GM08714 (cell line): Measurements from ENCODE around the gene SF1.

Experiments
- H3K4me3 ChIP-seq: fragments of 200-500 bp; sonication (Bioruptor generic); 2 replicates; pipeline ENCODE4 v1.5.1; 2014; ENCODE audit warnings: mild to moderate bottlenecking, low read length, inconsistent platforms
- ZNF274 ChIP-seq: IDR thresholded peaks from 2 replicates; pipeline ENCODE4 v1.6.1; 2012; ENCODE audit warnings: mild to moderate bottlenecking, low read depth, low read length

SF1 gene

GRCh38 chr11:64728757-64729365 lies 49.5 kb downstream of the SF1 start:
- H3K4me3 ChIP-seq = no peak overlapping the region
- no peak for TF ChIP-seq ZNF274

- no peak overlapping the region for H3K4me3 ChIP-seq
- no peak for TF ChIP-seq ZNF274
Observed at GRCh38 chr11:64726867-64727530, 51.3 kb downstream of the SF1 start.

- TF ChIP-seq ZNF274 = no peak
- H3K4me3 ChIP-seq = no peak overlapping the region
Observed at GRCh38 chr11:64726211-64726641, 52.1 kb downstream of the SF1 start.

- TF ChIP-seq ZNF274 = no peak
- no peak overlapping the region for H3K4me3 ChIP-seq
Observed at GRCh38 chr11:64724863-64725532, 53.3 kb downstream of the SF1 start.

GRCh38 chr11:64723907-64724862 lies 54.2 kb downstream of the SF1 start:
- no peak for TF ChIP-seq ZNF274
- no peak overlapping the region; the same call in 1 of the 2 replicates for H3K4me3 ChIP-seq

- no peak for TF ChIP-seq ZNF274
- H3K4me3 ChIP-seq = peak within 1 kb of the TSS; percentile 79; the same call in 1 of the 2 replicates
Observed at GRCh38 chr11:64723117-64723906, 55.0 kb downstream of the SF1 start, which contains the start of gene NRXN2. NRXN2 (minus strand) TSS chr11:64723197; CDS start chr11:64713699, 9,498 bp downstream.

GRCh38 chr11:64722141-64723065 lies 55.9 kb downstream of the SF1 start:
- no peak for TF ChIP-seq ZNF274
- no peak overlapping the region for H3K4me3 ChIP-seq

GRCh38 chr11:64721359-64721699 lies 57.0 kb downstream of the SF1 start:
- no peak overlapping the region for H3K4me3 ChIP-seq
- TF ChIP-seq ZNF274 = no peak

GRCh38 chr11:64720640-64721358 lies 57.5 kb downstream of the SF1 start:
- TF ChIP-seq ZNF274 = no peak
- H3K4me3 ChIP-seq = no peak overlapping the region

- TF ChIP-seq ZNF274 = no peak
- H3K4me3 ChIP-seq = no peak overlapping the region
Observed at GRCh38 chr11:64720167-64720566, 58.2 kb downstream of the SF1 start.

GRCh38 chr11:64719406-64719805 lies 58.9 kb downstream of the SF1 start:
- no peak for TF ChIP-seq ZNF274
- H3K4me3 ChIP-seq = no peak overlapping the region

- no peak overlapping the region for H3K4me3 ChIP-seq
- TF ChIP-seq ZNF274 = no peak
Observed at GRCh38 chr11:64718780-64719124, 59.6 kb downstream of the SF1 start.
